Kasumi-1 (cell line): ENCODE measurements around the gene AOC1.
A peak's percentile ranks its signal among the peaks of the same experiment; 100 is the strongest.

ENCODE experiments used
- DNase-seq, 2 experiments: peaks; one replicate each; lab custom pipeline; 2025; lab: John Stamatoyannopoulos, UW

Gene AOC1

GRCh38 chr7:150835702-150836280, 16.5 kb upstream of the AOC1 start:
- DNase-seq: no peak

- DNase-seq: no peak
These were observed 13.2 kb upstream of the AOC1 start for GRCh38 chr7:150838965-150839650.

- no peak for DNase-seq
These were observed 10.3 kb upstream of the AOC1 start for GRCh38 chr7:150842018-150842417.

GRCh38 chr7:150842716-150843115, 9.6 kb upstream of the AOC1 start:
- DNase-seq: no peak

- peak; percentile 10 to 38 for DNase-seq
These were observed 6.9 kb upstream of the AOC1 start for GRCh38 chr7:150845421-150845861.

- no peak for DNase-seq
These were observed 5.8 kb upstream of the AOC1 start for GRCh38 chr7:150846291-150847115.

GRCh38 chr7:150847536-150847935, 4.8 kb upstream of the AOC1 start:
- no peak for DNase-seq

- DNase-seq: no peak
These were observed 4.2 kb upstream of the AOC1 start for GRCh38 chr7:150848111-150848510.

- no peak for DNase-seq
These were observed 3.7 kb upstream of the AOC1 start for GRCh38 chr7:150848561-150849115.

- DNase-seq: no peak
These were observed 3.0 kb upstream of the AOC1 start for GRCh38 chr7:150849204-150849775.

GRCh38 chr7:150850273-150850672, 2.0 kb upstream of the AOC1 start:
- DNase-seq: no peak

- DNase-seq: no peak
These were observed 586 bp upstream of the AOC1 start for GRCh38 chr7:150851492-150852370.

- DNase-seq: no peak
These were observed 2.0 kb downstream of the AOC1 start for GRCh38 chr7:150854066-150855000.

- no peak for DNase-seq
These were observed 2.7 kb downstream of the AOC1 start for GRCh38 chr7:150855046-150855445.

GRCh38 chr7:150855476-150856302, 3.4 kb downstream of the AOC1 start:
- no peak for DNase-seq

GRCh38 chr7:150856303-150857275, 4.3 kb downstream of the AOC1 start:
- no peak for DNase-seq

- DNase-seq: no peak
These were observed 5.1 kb downstream of the AOC1 start for GRCh38 chr7:150857276-150858055.
